ENCODE measurements around the gene MAGEE2.
A peak's percentile ranks its signal among the peaks of the same experiment; 100 is the strongest.
"Not testable (repeated sequence)": the region's sequence is repeated elsewhere in the genome, so short reads cannot be mapped to it uniquely, and the experiment has no call there.

Gene MAGEE2

DNA sequence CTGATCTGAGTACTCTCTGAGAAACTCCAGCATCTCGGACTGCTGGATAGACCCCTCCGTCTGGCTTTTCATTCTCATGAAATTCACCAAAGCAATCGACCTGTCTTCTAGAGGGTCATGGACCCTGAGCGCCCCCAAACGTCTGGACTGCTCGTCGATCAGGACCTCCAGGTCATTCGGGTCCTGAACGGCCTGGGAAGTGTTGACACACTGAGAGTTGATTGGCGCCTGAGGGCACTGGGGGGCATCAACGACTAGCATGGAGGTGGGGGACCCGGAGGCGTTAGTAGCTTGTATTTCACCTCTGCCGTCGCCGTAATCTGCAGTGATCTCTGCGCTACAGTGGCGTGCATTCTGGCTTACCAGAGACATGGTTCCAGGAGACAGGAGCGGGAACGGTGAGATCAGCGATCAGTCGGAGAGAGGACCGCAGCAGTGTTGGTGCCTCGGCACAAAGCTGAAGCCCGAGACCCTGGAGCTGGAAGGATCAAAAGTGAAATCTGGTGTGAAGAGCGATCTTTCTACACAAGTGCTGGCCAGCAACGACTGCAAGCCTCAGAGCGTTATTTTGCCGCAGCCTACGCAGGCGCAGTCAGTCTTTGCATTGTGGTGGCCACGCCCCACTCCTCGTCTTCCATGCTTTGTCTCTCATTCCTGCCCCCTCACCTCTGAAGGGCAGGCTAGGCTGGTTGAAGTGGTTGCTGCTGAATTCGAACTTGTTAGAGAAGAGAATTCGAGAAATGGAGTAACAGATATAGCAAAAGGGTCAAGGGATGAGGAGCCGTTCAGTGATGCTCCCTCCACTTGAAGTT is at the start of gene MAGEE2:
MAGEE2 (minus strand) TSS at position 575 of the 812 bp plus-strand sequence; CDS start at position 372, 203 bp downstream.
- DNase-seq, result no peak

- no peak for DNase-seq
These were observed 1.2 kb upstream of the MAGEE2 start for GRCh38 chrX:75786290-75786689.

- no peak for DNase-seq
These were observed 3.4 kb downstream of the MAGEE2 start for GRCh38 chrX:75781611-75782010.

- DNase-seq, result not testable (repeated sequence)
These were observed 17.0 kb downstream of the MAGEE2 start for GRCh38 chrX:75768063-75768462.

GRCh38 chrX:75748431-75748830 is 36.6 kb downstream of the MAGEE2 start:
- no peak for DNase-seq

GRCh38 chrX:75746891-75747639 is 38.0 kb downstream of the MAGEE2 start:
- DNase-seq, result peak; percentile 4

Measured in CD4-positive, alpha-beta T cell treated with Interferon gamma for 1 hour (primary cell).